HepG2 (cell line): Measurements from ENCODE around the gene CAMTA2. TPM values are rescaled to one million over a fixed set of nuclear protein-coding genes. Genes with fewer than 3 reads are reported as not detected.

ENCODE experiments used
- AKAP8 ChIP-seq: sonication (generic); formaldehyde crosslinking; IDR thresholded peaks from 2 replicates; pipeline ENCODE4 v1.5.1; 2020; ENCODE audit warnings: mild to moderate bottlenecking, missing genetic modification reagents
- ATF6 ChIP-seq: sonication (generic); formaldehyde crosslinking; conservative IDR thresholded peaks from 2 replicates; pipeline ENCODE4 v1.4.0; 2020; ENCODE audit warnings: missing genetic modification reagents
- E2F1 ChIP-seq: sonication (generic); formaldehyde crosslinking; IDR thresholded peaks from 2 replicates; pipeline ENCODE4 v1.5.0; 2020; ENCODE audit warnings: missing genetic modification reagents
- GATAD2A ChIP-seq: IDR thresholded peaks from 2 replicates; pipeline ENCODE4 v1.6.1; 2016
- KAT7 ChIP-seq: IDR thresholded peaks from 2 replicates; pipeline ENCODE4 v1.6.1; 2018; ENCODE audit warnings: borderline replicate concordance, missing compliant biosample characterization
- NR1H2 ChIP-seq: sonication (generic); formaldehyde crosslinking; IDR thresholded peaks from 2 replicates; pipeline ENCODE4 v1.8.1; 2022; ENCODE audit warnings: low read depth, missing genetic modification reagents, borderline replicate concordance
- SNAPC4 ChIP-seq: sonication (generic); formaldehyde crosslinking; IDR thresholded peaks from 2 replicates; pipeline ENCODE4 v1.4.0; 2020; ENCODE audit warnings: mild to moderate bottlenecking, missing genetic modification reagents
- TIGD3 ChIP-seq: sonication (generic); formaldehyde crosslinking; IDR thresholded peaks from 2 replicates; pipeline ENCODE4 v1.5.1; 2020; ENCODE audit warnings: mild to moderate bottlenecking, missing genetic modification reagents, borderline replicate concordance
- ZBTB44 ChIP-seq: sonication (generic); formaldehyde crosslinking; IDR thresholded peaks from 2 replicates; pipeline ENCODE4 v1.4.0; 2020; ENCODE audit warnings: missing genetic modification reagents
- ZFP41 ChIP-seq: sonication (generic); formaldehyde crosslinking; IDR thresholded peaks from 2 replicates; pipeline ENCODE4 v1.4.0; 2020; ENCODE audit warnings: mild to moderate bottlenecking, missing genetic modification reagents, borderline replicate concordance
- ZNF136 ChIP-seq: sonication (generic); formaldehyde crosslinking; IDR thresholded peaks from 2 replicates; pipeline ENCODE4 v1.8.1; 2022; ENCODE audit warnings: low read depth, mild to moderate bottlenecking, moderate library complexity, missing genetic modification reagents
- ZNF589 ChIP-seq: sonication (generic); formaldehyde crosslinking; conservative IDR thresholded peaks from 2 replicates; pipeline ENCODE4 v1.8.0; 2022; ENCODE audit warnings: mild to moderate bottlenecking, moderate library complexity, missing genetic modification reagents
- ZNF605 ChIP-seq: sonication (generic); formaldehyde crosslinking; IDR thresholded peaks from 2 replicates; pipeline ENCODE4 v1.8.0; 2022; ENCODE audit warnings: mild to moderate bottlenecking, missing genetic modification reagents
- ZNF678 ChIP-seq: sonication (generic); formaldehyde crosslinking; IDR thresholded peaks from 2 replicates; pipeline ENCODE4 v1.4.0; 2020; ENCODE audit warnings: mild to moderate bottlenecking, missing genetic modification reagents
- ZNF710 ChIP-seq: sonication (generic); formaldehyde crosslinking; IDR thresholded peaks from 2 replicates; pipeline ENCODE4 v1.5.0; 2020; ENCODE audit warnings: mild to moderate bottlenecking, missing genetic modification reagents, borderline replicate concordance
- ZSCAN20 ChIP-seq: sonication (generic); formaldehyde crosslinking; IDR thresholded peaks from 2 replicates; pipeline ENCODE4 v1.4.0; 2020; ENCODE audit warnings: missing genetic modification reagents, mild to moderate bottlenecking, borderline replicate concordance
- ZSCAN25 ChIP-seq: sonication (generic); formaldehyde crosslinking; IDR thresholded peaks from 2 replicates; pipeline ENCODE4 v1.8.0; 2022; ENCODE audit warnings: mild to moderate bottlenecking, missing genetic modification reagents
- polyA plus RNA-seq, 8 experiments: library from polyadenylated mRNA; depleted of rRNA in 3 of 8; stranded (reverse) in 7 of 8; unstranded in 1 of 8; fragments of >200 nt; fragmentation: Illumina TruSeq in 4 of 8; extraction: Trizol in 4 of 8; gene quantifications; 2 replicates each; pipeline versions ENCODE4 v1.2.1 to v1.2.3, GENCODE V29; 2011 to 2016; ENCODE audit warnings: low read depth in 4 of 8, missing spikeins in 1 of 8, mixed read lengths in 1 of 8; ENCODE audit not compliant: insufficient read depth in 1 of 8
- total RNA-seq, 5 experiments: library from RNA; depleted of rRNA; stranded (reverse); fragments of >200 nt; fragmentation: Illumina TruSeq; extraction: Trizol; gene quantifications; 2 replicates each; pipeline ENCODE4 v1.2.3, GENCODE V29; 2016; ENCODE audit warnings: low read depth in 1 of 5

Gene CAMTA2
- total and polyA plus RNA-seq, 2 of the 13 experiments (the other 11 are each of a cell fraction or from before 2014, with no cell fraction given) = 4.1 to 7.1 TPM

GRCh38 chr17:4972322-4972721 lies 15.2 kb downstream of the CAMTA2 start (continued):
- TF ChIP-seq SNAPC4 (CRISPR knock-in tag) (no peak), ZNF589 (CRISPR knock-in tag) (no peak), E2F1 (CRISPR knock-in tag) (no peak), NR1H2 (CRISPR knock-in tag) (no peak), ATF6 (CRISPR knock-in tag) (no peak), ZNF136 (CRISPR knock-in tag) (no peak), AKAP8 (CRISPR knock-in tag) (peak; percentile 34; the same call in 1 of the 2 replicates), ZBTB44 (CRISPR knock-in tag) (no peak), ZSCAN20 (no peak), ZNF678 (CRISPR knock-in tag) (no peak), ZFP41 (no peak), ZNF605 (CRISPR knock-in tag) (no peak), ZNF710 (CRISPR knock-in tag) (no peak), ZSCAN25 (CRISPR knock-in tag) (no peak), KAT7 (CRISPR knock-in tag) (no peak), GATAD2A (no peak), TIGD3 (CRISPR knock-in tag) (no peak)
